Endothelial cell of umbilical vein (primary cell): ENCODE data around the gene CNTNAP2. TPM values are rescaled to one million over a fixed set of nuclear protein-coding genes. Genes with fewer than 3 reads are reported as not detected.

Experiments
- BruUV-seq: library from RNA; stranded (reverse); fragments of 400-500 nt; replicated peaks from 2 replicates; lab custom pipeline; 2021; lab: Mats Ljungman, UMichigan
- CTCF ChIA-PET: fragments of 300-600, 350-600 bp; sonication (Branson Sonifier 250); formaldehyde crosslinking; loops from one replicate; lab custom pipeline; 2021; ENCODE audit warnings: antibody characterized with exemption, inconsistent platforms; lab: Charles Lee
- POLR2A ChIA-PET: fragments of 300-600, 350-600 bp; sonication (Branson Sonifier 250); formaldehyde crosslinking; loops from one replicate; lab custom pipeline; 2021; ENCODE audit warnings: antibody characterized with exemption, inconsistent platforms; lab: Charles Lee
- DNase-seq: peaks from one replicate; pipeline ENCODE4 v3.0.0-alpha.2; 2011; ENCODE audit warnings: low read depth, low spot score
- FAIRE-seq: peaks from 2 replicates; lab custom pipeline; 2011; peaks lifted over from hg19 to GRCh38; lab: Jason Lieb, UNC
- H2AFZ ChIP-seq: 2 replicates; pipeline ENCODE4 v1.6.0; 2012; ENCODE audit warnings: low read depth, low read length, control low read depth, inconsistent platforms
- H3K27ac ChIP-seq: 2 replicates; pipeline ENCODE4 v1.5.1; 2011; ENCODE audit warnings: low read depth, mild to moderate bottlenecking, control low read depth, low read length, moderate library complexity; ENCODE audit not compliant: insufficient read depth
- H3K27me3 ChIP-seq, 2 experiments: 2 replicates each; pipeline versions ENCODE4 v1.6.0 to v1.6.1; 2011; ENCODE audit warnings: low read length in 2 of 2, mixed read lengths in 1 of 2; ENCODE audit not compliant: control insufficient read depth in 2 of 2, insufficient read depth in 2 of 2
- H3K36me3 ChIP-seq, 2 experiments: 2 replicates in 1 of 2; 3 replicates in 1 of 2; pipeline ENCODE4 v1.5.1; 2011; ENCODE audit warnings: low read length in 2 of 2, mild to moderate bottlenecking in 1 of 2, moderate library complexity in 1 of 2; ENCODE audit not compliant: control insufficient read depth in 2 of 2, insufficient read depth in 2 of 2; ENCODE audit errors: extremely low read depth in 1 of 2
- H3K4me1 ChIP-seq: 3 replicates; pipeline ENCODE4 v1.5.1; 2011; ENCODE audit warnings: mild to moderate bottlenecking, low read length; ENCODE audit not compliant: control insufficient read depth, insufficient read depth; ENCODE audit errors: extremely low read depth
- H3K4me2 ChIP-seq: 2 replicates; pipeline ENCODE4 v1.6.1; 2011; ENCODE audit warnings: low read length, control low read depth, mixed read lengths; ENCODE audit not compliant: insufficient read depth
- H3K4me3 ChIP-seq, 3 experiments: fragments of 200-600 bp in 1 of 3; sonication (generic), shearing (Covaris generic) in 1 of 3; replicated peaks in 1 of 3; 2 replicates each; pipeline ENCODE4 v1.5.1; 2011 to 2016; ENCODE audit warnings: control low read depth in 3 of 3, low read length in 3 of 3, mild to moderate bottlenecking in 2 of 3, inconsistent platforms in 1 of 3, low read depth in 1 of 3, moderate library complexity in 1 of 3; ENCODE audit not compliant: insufficient read depth in 1 of 3
- H3K79me2 ChIP-seq: 2 replicates; pipeline ENCODE4 v1.6.0; 2012; ENCODE audit warnings: low read length, inconsistent platforms; ENCODE audit not compliant: control insufficient read depth, insufficient read depth
- H3K9ac ChIP-seq: replicated peaks from 2 replicates; pipeline ENCODE3; 2011; ENCODE audit warnings: low read length, control low read depth; ENCODE audit not compliant: insufficient read depth; ENCODE audit errors: extremely low read depth
- H3K9me1 ChIP-seq: replicated peaks from 3 replicates; pipeline ENCODE4 v1.6.0; 2011; ENCODE audit warnings: mild to moderate bottlenecking, low read length; ENCODE audit not compliant: control insufficient read depth, insufficient read depth; ENCODE audit errors: extremely low read depth
- H3K9me3 ChIP-seq: replicated peaks from 2 replicates; pipeline ENCODE4 v1.5.1; 2012; ENCODE audit warnings: low read length, inconsistent platforms; ENCODE audit not compliant: control insufficient read depth, insufficient read depth
- H4K20me1 ChIP-seq: replicated peaks from 2 replicates; pipeline ENCODE3; 2011; ENCODE audit warnings: mild to moderate bottlenecking, low read length; ENCODE audit not compliant: control insufficient read depth, insufficient read depth; ENCODE audit errors: extremely low read depth
- EZH2 ChIP-seq: IDR thresholded peaks from 2 replicates; pipeline ENCODE4 v1.6.1; 2012; ENCODE audit warnings: borderline replicate concordance, low read depth, mild to moderate bottlenecking, moderate library complexity, low read length, inconsistent platforms; ENCODE audit not compliant: severe bottlenecking
- FOS ChIP-seq: IDR thresholded peaks from 2 replicates; pipeline ENCODE4 v1.6.1; 2011; ENCODE audit warnings: mild to moderate bottlenecking, low read length, moderate library complexity, borderline replicate concordance; ENCODE audit not compliant: insufficient read depth
- GATA2 ChIP-seq: IDR thresholded peaks from 2 replicates; pipeline ENCODE4 v1.7.0; 2011; ENCODE audit warnings: low read depth, mild to moderate bottlenecking, moderate library complexity, mixed read lengths, low read length; ENCODE audit not compliant: insufficient read length, insufficient read depth
- JUN ChIP-seq: IDR thresholded peaks from 2 replicates; pipeline ENCODE4 v1.6.1; 2011; ENCODE audit warnings: borderline replicate concordance, low read depth; ENCODE audit not compliant: insufficient read length, insufficient read depth
- MYC ChIP-seq: IDR thresholded peaks from one replicate; pipeline ENCODE4 v1.6.1; 2011; ENCODE audit warnings: mild to moderate bottlenecking, low read depth, low read length
- POLR2A ChIP-seq: IDR thresholded peaks from 2 replicates; pipeline ENCODE4 v1.6.1; 2012; ENCODE audit warnings: low read depth, mild to moderate bottlenecking, control low read depth, low read length
- POLR2AphosphoS5 ChIP-seq: IDR thresholded peaks from 2 replicates; pipeline ENCODE4 v1.6.1; 2012; ENCODE audit warnings: low read depth, mild to moderate bottlenecking, control low read depth, low read length, moderate library complexity; ENCODE audit not compliant: insufficient read depth
- dilution Hi-C: fragments of 300-500 bp; cut with MboI; formaldehyde crosslinking; loops from one replicate; pipeline ENCODE4 v1.15.0; 2019; ENCODE audit warnings: low sequenced_read_pairs; ENCODE audit not compliant: extremely low pct_ligation_motif_present
- intact Hi-C: fragments of 100-400 bp; cut with micrococcal nuclease; formaldehyde crosslinking; loops from one replicate; pipeline ENCODE4 v1.10.0; 2022
- polyA plus RNA-seq, 4 experiments: library from polyadenylated mRNA; depleted of rRNA in 3 of 4; stranded (reverse) in 3 of 4; unstranded in 1 of 4; fragments of >200 nt; gene quantifications; 2 replicates each; pipeline versions ENCODE4 v1.2.1 to v1.2.3, GENCODE V29; 2011 to 2012; ENCODE audit warnings: missing spikeins in 1 of 4
- total RNA-seq: library from RNA; stranded (reverse); gene quantifications from 2 replicates; pipeline ENCODE4 v1.2.3, GENCODE V29; 2021
- TF ChIP-seq, protein P1 (sequence below), 2 donors: IDR thresholded peaks; 1 replicate in 1 of 2; 2 replicates in 1 of 2; pipeline ENCODE4 v1.5.1; 2011; ENCODE audit warnings: low read length in 2 of 2, mild to moderate bottlenecking in 2 of 2, moderate library complexity in 2 of 2, control low read depth in 1 of 2, inconsistent platforms in 1 of 2, low read depth in 1 of 2; ENCODE audit not compliant: insufficient read depth in 1 of 2; ENCODE audit errors: extremely low read depth in 1 of 2
- TF ChIP-seq, protein P2 (sequence below): IDR thresholded peaks from 2 replicates; pipeline ENCODE4 v1.6.1; 2011; ENCODE audit not compliant: insufficient read depth, insufficient read length

Gene CNTNAP2
- total and polyA plus RNA-seq, 2 donors (not counting 3 experiments of a cell fraction or from before 2014, with no cell fraction given), result not detected

DNA sequence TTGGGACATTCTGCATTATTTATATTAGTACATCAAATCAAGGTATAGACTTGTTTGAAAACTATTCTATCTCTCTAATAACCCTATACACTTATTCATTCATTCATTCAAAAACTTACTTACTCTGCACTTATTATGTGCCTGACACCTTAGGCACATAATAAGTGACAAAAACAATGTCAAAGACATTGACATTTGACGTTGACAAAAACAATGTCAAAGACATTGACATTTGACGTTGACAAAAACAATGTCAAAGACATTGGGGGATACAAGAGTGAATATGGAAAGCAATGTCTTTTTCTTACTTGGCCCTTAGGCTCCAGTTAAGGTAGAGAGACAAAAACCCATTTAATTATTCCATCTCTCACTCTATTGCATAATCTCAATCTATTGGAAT lies 116.0 kb downstream of the CNTNAP2 start:
- no peak overlapping the region for H3K4me2 ChIP-seq
- H3K9ac ChIP-seq, result no peak overlapping the region
- no peaks in the 10 kb centered on the region for H3K4me1 ChIP-seq
- no peaks in the 10 kb centered on the region for H3K9me3 ChIP-seq
- H3K36me3 ChIP-seq, result no peaks in the 10 kb centered on the region
- no peak overlapping the region for H3K4me3 ChIP-seq
- H3K9me1 ChIP-seq, result no peaks in the 10 kb centered on the region
- TF ChIP-seq EZH2 (no peak), FOS (no peak), POLR2A (no peak), MYC (no peak)
- TF ChIP-seq, protein P1, sequence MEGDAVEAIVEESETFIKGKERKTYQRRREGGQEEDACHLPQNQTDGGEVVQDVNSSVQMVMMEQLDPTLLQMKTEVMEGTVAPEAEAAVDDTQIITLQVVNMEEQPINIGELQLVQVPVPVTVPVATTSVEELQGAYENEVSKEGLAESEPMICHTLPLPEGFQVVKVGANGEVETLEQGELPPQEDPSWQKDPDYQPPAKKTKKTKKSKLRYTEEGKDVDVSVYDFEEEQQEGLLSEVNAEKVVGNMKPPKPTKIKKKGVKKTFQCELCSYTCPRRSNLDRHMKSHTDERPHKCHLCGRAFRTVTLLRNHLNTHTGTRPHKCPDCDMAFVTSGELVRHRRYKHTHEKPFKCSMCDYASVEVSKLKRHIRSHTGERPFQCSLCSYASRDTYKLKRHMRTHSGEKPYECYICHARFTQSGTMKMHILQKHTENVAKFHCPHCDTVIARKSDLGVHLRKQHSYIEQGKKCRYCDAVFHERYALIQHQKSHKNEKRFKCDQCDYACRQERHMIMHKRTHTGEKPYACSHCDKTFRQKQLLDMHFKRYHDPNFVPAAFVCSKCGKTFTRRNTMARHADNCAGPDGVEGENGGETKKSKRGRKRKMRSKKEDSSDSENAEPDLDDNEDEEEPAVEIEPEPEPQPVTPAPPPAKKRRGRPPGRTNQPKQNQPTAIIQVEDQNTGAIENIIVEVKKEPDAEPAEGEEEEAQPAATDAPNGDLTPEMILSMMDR (IDR thresholded peaks at IDR 0.05; ENCODE audit: extremely low read depth in 1 of 2, insufficient read depth in 1 of 2, low read depth in 1 of 2, low read length in 2 of 2), result no peak
- no peaks in the 10 kb centered on the region for H4K20me1 ChIP-seq
- BruUV-seq, result no TSS peak
- no peak overlapping the region for H2AFZ ChIP-seq
- DNase-seq (no peak), FAIRE-seq (no peak)
- no peak overlapping the region for H3K27ac ChIP-seq
- dilution Hi-C loops (no loop called here), intact Hi-C loops (no loop called here)
- H3K27me3 ChIP-seq, result no peaks in the 10 kb centered on the region
- H3K79me2 ChIP-seq, result no peaks in the 10 kb centered on the region
- CTCF ChIA-PET, result no interaction called here
- POLR2A ChIA-PET, result no interaction called here

DNA sequence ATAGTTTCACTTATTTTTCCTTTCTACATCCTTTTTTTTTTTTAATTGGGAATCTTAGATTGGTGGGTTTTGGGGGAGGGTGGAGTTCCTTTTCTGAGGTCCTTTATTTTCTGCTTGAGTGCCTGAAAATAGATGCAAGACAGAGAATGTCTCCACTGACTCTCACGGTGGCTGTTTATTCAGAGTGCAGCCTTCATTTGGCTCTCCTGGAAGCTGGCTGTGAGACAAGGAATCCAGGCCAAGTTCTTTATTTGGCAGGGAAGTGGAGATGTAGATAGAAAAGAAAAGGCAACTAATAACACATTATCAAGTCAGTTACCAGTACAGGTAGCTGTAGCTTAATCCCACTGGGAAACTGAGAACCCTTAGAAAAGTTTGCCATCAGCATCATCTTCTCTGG lies 118.6 kb downstream of the CNTNAP2 start:
- BruUV-seq, result no TSS peak
- Histone ChIP-seq H3K27ac (no peak overlapping the region), H3K36me3 (no peaks in the 10 kb centered on the region), H3K4me1 (no peaks in the 10 kb centered on the region), H3K9me1 (no peaks in the 10 kb centered on the region), H3K9me3 (no peaks in the 10 kb centered on the region), H3K4me3 (no peak overlapping the region), H3K79me2 (no peaks in the 10 kb centered on the region), H3K4me2 (no peak overlapping the region), H3K27me3 (no peaks in the 10 kb centered on the region), H3K9ac (no peak overlapping the region), H4K20me1 (no peaks in the 10 kb centered on the region), H2AFZ (no peak overlapping the region)
- DNase-seq (no peak), FAIRE-seq (no peak)
- TF ChIP-seq JUN (no peak), POLR2A (no peak), MYC (no peak), POLR2AphosphoS5 (no peak), FOS (no peak), GATA2 (no peak), EZH2 (no peak)
- TF ChIP-seq, protein P2, sequence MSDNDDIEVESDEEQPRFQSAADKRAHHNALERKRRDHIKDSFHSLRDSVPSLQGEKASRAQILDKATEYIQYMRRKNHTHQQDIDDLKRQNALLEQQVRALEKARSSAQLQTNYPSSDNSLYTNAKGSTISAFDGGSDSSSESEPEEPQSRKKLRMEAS, result no peak
- TF ChIP-seq, protein P1 (IDR thresholded peaks at IDR 0.05; ENCODE audit: extremely low read depth in 1 of 2, insufficient read depth in 1 of 2, low read depth in 1 of 2, low read length in 2 of 2), result no peak
- CTCF ChIA-PET, result no interaction called here
- POLR2A ChIA-PET, result no interaction called here
- dilution Hi-C loops (no loop called here), intact Hi-C loops (no loop called here)
